Osteocyte (in vitro differentiated cells): ENCODE results near the gene DNAJA1. TPM values are rescaled to one million over a fixed set of nuclear protein-coding genes. Genes with fewer than 3 reads are reported as not detected.
A peak's percentile ranks its signal among the peaks of the same experiment; 100 is the strongest.

Experiments used
- DNase-seq: peaks from one replicate; pipeline ENCODE4 v3.0.0; 2021; ENCODE audit warnings: mixed read lengths; ENCODE audit not compliant: unreplicated experiment; ENCODE audit errors: extremely low spot score
- H3K27ac Mint-ChIP-seq: one replicate; pipeline ENCODE4 v1.8.0; 2021; ENCODE audit warnings: mild to moderate bottlenecking, mixed read lengths; ENCODE audit not compliant: unreplicated experiment
- H3K27me3 Mint-ChIP-seq: one replicate; pipeline ENCODE4 v1.8.0; 2021; ENCODE audit warnings: mixed read lengths; ENCODE audit not compliant: unreplicated experiment
- H3K36me3 Mint-ChIP-seq: one replicate; pipeline ENCODE4 v1.8.0; 2021; ENCODE audit warnings: mixed read lengths; ENCODE audit not compliant: unreplicated experiment
- H3K4me1 Mint-ChIP-seq: one replicate; pipeline ENCODE4 v1.8.0; 2021; ENCODE audit warnings: mixed read lengths; ENCODE audit not compliant: unreplicated experiment
- H3K4me3 Mint-ChIP-seq: one replicate; pipeline ENCODE4 v1.8.0; 2021; ENCODE audit warnings: mild to moderate bottlenecking, moderate library complexity, mixed read lengths; ENCODE audit not compliant: unreplicated experiment
- H3K9me3 Mint-ChIP-seq: one replicate; pipeline ENCODE4 v1.8.0; 2021; ENCODE audit warnings: mixed read lengths; ENCODE audit not compliant: unreplicated experiment
- total RNA-seq: library from RNA; stranded (reverse); gene quantifications from 2 replicates; pipeline ENCODE4 v1.2.1, GENCODE V29; 2021
- TF ChIP-seq, protein P1 (sequence below): fragments of 200-600 bp; sonication (generic); IDR thresholded peaks from 2 replicates; pipeline ENCODE4 v1.5.0; 2021; ENCODE audit warnings: antibody characterized with exemption, mild to moderate bottlenecking, moderate library complexity

The DNAJA1 gene
- total RNA-seq, 1 donor from 2014 or later: 139 TPM

DNA sequence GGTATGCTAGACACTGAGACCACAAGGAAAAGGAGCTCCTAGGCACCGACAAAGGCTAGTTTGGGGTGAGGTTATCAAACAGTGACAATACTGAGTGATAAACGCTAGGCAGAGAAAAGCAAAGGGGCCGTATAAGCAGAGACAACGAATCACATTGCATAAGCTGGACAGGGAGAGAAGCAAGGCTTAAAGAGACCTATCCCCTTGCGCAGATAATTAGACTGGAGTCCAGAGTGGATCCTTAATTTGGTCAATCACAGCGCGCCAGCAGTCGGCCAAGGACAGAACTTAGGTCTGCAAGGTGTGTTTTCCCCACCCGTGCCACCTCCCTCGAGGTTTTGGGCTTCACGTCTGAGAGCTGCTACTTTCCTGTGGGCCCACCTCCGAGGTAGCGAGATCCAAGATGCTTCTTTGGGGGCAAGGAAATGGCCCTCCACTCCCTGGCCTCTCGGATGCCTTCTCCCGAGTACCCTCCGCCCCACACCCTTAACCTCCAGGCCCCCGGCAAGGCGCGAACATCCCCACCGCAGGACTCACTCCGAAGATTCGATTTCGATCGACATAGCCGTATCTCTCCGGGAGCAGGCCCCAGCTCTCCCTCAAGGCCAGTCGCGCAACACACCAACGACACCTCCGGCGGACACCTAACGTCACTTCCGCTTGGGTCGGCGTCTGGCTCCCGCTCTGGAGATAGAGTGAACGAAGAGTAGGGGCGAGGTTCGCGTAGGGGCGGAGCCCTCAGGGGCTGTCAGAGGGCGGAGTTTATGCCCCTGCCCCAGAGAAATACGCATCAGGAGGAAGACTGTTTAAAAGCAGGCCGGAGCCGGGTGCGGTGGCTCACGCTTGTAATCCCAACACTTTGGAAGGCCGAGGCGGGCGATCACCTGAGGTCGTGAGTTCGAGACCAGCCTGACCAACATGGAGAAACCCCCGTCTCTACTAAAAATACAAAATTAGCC, 51.3 kb downstream of the DNAJA1 start, which contains the start of gene SMU1:
Gene SMU1, minus strand, starts transcription at position 629 of the 959 bp plus-strand sequence. Its CDS starts 66 bp downstream, at position 563.
- H3K4me3 Mint-ChIP-seq: peak within 1 kb of the TSS; percentile 97
- DNase-seq: peak; percentile 98
- H3K36me3 Mint-ChIP-seq: peaks cover 16% of the 10 kb centered on the region
- TF ChIP-seq, protein P1, sequence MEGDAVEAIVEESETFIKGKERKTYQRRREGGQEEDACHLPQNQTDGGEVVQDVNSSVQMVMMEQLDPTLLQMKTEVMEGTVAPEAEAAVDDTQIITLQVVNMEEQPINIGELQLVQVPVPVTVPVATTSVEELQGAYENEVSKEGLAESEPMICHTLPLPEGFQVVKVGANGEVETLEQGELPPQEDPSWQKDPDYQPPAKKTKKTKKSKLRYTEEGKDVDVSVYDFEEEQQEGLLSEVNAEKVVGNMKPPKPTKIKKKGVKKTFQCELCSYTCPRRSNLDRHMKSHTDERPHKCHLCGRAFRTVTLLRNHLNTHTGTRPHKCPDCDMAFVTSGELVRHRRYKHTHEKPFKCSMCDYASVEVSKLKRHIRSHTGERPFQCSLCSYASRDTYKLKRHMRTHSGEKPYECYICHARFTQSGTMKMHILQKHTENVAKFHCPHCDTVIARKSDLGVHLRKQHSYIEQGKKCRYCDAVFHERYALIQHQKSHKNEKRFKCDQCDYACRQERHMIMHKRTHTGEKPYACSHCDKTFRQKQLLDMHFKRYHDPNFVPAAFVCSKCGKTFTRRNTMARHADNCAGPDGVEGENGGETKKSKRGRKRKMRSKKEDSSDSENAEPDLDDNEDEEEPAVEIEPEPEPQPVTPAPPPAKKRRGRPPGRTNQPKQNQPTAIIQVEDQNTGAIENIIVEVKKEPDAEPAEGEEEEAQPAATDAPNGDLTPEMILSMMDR: no peak
- peaks cover 15% of the 10 kb centered on the region for H3K4me1 Mint-ChIP-seq
- H3K27ac Mint-ChIP-seq: peak within 1 kb of the TSS; percentile 99
- H3K9me3 Mint-ChIP-seq: no peaks in the 10 kb centered on the region
- no peaks in the 10 kb centered on the region for H3K27me3 Mint-ChIP-seq

DNA sequence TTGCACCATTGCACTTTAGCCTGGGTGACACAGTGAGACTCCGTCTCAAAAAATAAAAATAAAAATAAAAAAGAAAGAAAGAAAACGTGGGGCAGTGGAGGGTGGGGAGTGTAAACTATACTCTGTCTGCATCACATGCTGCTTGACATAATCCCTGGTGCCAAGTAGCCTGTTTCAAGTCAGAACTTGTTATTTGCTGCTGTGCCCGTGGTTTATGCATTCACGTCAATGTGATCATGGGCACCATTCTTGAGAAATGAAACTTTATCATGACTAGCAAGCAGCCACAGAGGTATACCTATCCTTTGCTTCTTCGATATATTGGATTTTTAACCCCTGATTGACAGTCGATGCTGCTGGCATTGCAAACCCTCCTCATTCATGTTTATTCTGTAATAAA, 55.5 kb downstream of the DNAJA1 start:
- no peaks in the 10 kb centered on the region for H3K27me3 Mint-ChIP-seq
- no peak overlapping the region for H3K4me3 Mint-ChIP-seq
- H3K9me3 Mint-ChIP-seq: no peaks in the 10 kb centered on the region
- no peaks in the 10 kb centered on the region for H3K36me3 Mint-ChIP-seq
- H3K27ac Mint-ChIP-seq: no peak overlapping the region
- no peak for DNase-seq
- peaks cover 23% of the 10 kb centered on the region for H3K4me1 Mint-ChIP-seq
- TF ChIP-seq, protein P1: no peak

DNA sequence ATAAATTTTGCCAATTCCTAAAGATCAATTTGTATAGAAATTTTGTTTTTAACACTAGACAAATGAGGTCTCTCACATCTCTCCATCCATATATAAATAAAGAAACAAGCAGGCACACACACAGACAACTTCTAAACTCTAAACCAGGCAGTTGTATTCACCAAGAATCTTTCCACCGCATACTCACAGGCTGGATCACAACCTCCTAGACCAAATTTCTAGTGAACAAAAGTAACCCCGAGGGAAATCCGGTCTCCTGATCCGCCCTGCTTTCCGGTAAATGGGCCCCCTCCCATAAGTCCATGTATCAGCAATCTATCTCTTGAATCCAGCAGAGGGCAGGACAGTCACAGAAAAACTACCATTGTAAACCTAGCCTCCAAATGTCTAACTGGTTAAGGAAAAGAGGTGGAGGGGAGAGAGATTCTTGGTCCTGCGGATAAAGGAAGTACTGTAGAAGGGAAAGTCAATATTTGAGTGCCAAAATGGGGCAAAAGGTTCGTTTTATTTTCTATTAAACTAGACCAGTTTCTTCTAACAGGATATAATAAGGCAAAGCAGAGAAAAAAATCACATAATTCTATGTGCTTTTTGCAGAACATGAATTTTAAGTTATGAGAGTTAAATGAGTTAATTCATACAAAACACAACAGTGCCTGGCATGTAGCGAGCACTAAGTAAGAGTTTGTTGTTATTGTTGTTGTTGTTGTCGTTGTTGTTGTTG, 56.2 kb downstream of the DNAJA1 start:
- H3K27ac Mint-ChIP-seq: no peak overlapping the region
- peaks cover 18% of the 10 kb centered on the region for H3K4me1 Mint-ChIP-seq
- H3K4me3 Mint-ChIP-seq: no peak overlapping the region
- TF ChIP-seq, protein P1: peak; percentile 86
- no peaks in the 10 kb centered on the region for H3K9me3 Mint-ChIP-seq
- peaks cover 2% of the 10 kb centered on the region for H3K27me3 Mint-ChIP-seq
- no peaks in the 10 kb centered on the region for H3K36me3 Mint-ChIP-seq
- DNase-seq: no peak

DNA sequence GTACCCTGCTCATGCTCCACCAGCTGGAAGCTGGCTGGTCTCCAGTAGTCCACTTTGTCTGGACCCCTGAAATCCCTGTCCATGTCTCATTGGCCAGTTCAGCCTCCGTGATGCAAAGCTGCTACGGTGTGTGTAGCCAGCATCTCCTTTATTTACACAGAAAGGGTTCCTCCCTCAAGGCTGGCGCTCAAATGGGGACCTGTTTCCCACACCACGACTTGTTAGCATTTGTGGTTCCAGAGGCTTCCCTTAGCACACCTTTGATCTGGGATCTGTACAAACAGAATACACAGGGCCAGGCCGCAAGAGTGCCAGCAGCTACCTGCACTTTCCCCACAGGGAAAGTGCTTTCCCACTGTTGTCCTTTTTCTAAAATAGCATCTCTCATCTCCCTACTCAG, 57.1 kb downstream of the DNAJA1 start:
- Mint-ChIP-seq H3K9me3 (no peaks in the 10 kb centered on the region), H3K27me3 (peaks cover 9% of the 10 kb centered on the region), H3K4me1 (peaks cover 12% of the 10 kb centered on the region), H3K4me3 (no peak overlapping the region), H3K36me3 (no peaks in the 10 kb centered on the region), H3K27ac (no peak overlapping the region)
- DNase-seq: no peak
- TF ChIP-seq, protein P1: no peak
